Stomach (tissue), 9 donors: ENCODE measurements around the gene SLC25A13. TPM values are rescaled to one million over a fixed set of nuclear protein-coding genes. Genes with fewer than 3 reads are reported as not detected.

ENCODE experiments used
- DNase-seq, 2 donors: peaks; one replicate each; pipeline versions ENCODE4 v3.0.0 to v3.0.0-alpha.2; 2013 to 2019
- H3K27ac ChIP-seq, 5 donors: fragments of 200-600 bp in 4 of 5; sonication (generic) in 4 of 5; one replicate each; pipeline ENCODE4 v1.5.1; 2013 to 2019; ENCODE audit warnings: mild to moderate bottlenecking in 1 of 5, moderate library complexity in 1 of 5
- H3K27me3 ChIP-seq, 3 donors: fragments of 200-600 bp; sonication (generic); one replicate each; pipeline ENCODE4 v1.5.1; 2017 to 2019; ENCODE audit warnings: mixed run types in 1 of 3
- H3K36me3 ChIP-seq, 4 donors: fragments of 200-600 bp; sonication (generic); 1 replicate in 3 of 4; 2 replicates in 1 of 4; pipeline ENCODE4 v1.5.1; 2016 to 2019
- H3K4me1 ChIP-seq, 4 donors: fragments of 200-600 bp; sonication (generic); one replicate each; pipeline ENCODE4 v1.5.1; 2016 to 2019
- H3K4me3 ChIP-seq, 4 donors: fragments of 200-600 bp; sonication (generic) in 3 of 4; one replicate each; pipeline ENCODE4 v1.5.1; 2016 to 2019; ENCODE audit warnings: mild to moderate bottlenecking in 1 of 4
- H3K9me3 ChIP-seq, 4 donors: fragments of 200-600 bp; sonication (generic); one replicate each; pipeline ENCODE4 v1.5.1; 2016 to 2019
- CTCF ChIP-seq, 7 experiments: fragments of 450-650 bp in 4 of 7; fragments of 200-600 bp in 3 of 7; sonication (generic) in 3 of 7; IDR thresholded peaks; one replicate each; pipeline ENCODE4 v1.5.1; 2016 to 2019; ENCODE audit warnings: antibody characterized with exemption in 7 of 7, control low read depth in 2 of 7, mild to moderate bottlenecking in 1 of 7
- EP300 ChIP-seq: sonication (generic); formaldehyde crosslinking; IDR thresholded peaks from one replicate; pipeline ENCODE4 v1.6.1; 2017; ENCODE audit warnings: antibody characterized with exemption
- POLR2A ChIP-seq, 4 donors: fragments of 450-650 bp; IDR thresholded peaks; one replicate each; pipeline ENCODE4 v1.6.1; 2016; ENCODE audit warnings: antibody characterized with exemption in 4 of 4, control low read depth in 2 of 4, mild to moderate bottlenecking in 1 of 4, moderate library complexity in 1 of 4
- POLR2AphosphoS5 ChIP-seq, 3 donors: sonication (generic); formaldehyde crosslinking; IDR thresholded peaks; one replicate each; pipeline ENCODE4 v1.6.1; 2016; ENCODE audit warnings: antibody characterized with exemption in 3 of 3
- WGBS, 5 donors: extraction: QIAGEN DNeasy Blood & Tissue Kit in 3 of 5; methylation state at CpG; one replicate each; pipeline versions ENCODE4 v1.1.5 to v1.1.7; 2013 to 2018; 5-methylcytosine and 5-hydroxymethylcytosine counted together
- intact Hi-C: fragments of 100-400 bp; cut with DNase I; formaldehyde crosslinking; loops from one replicate; pipeline ENCODE4 v1.15.1; 2023; ENCODE audit warnings: low total_unique reads
- polyA plus RNA-seq, 3 donors: library from polyadenylated mRNA; stranded (reverse); fragments of 200-250 nt; gene quantifications; one replicate each; pipeline ENCODE4 v1.2.3, GENCODE V29; 2013
- total RNA-seq, 5 donors: library from RNA; depleted of rRNA; stranded (reverse); fragments of >200 nt; gene quantifications; one replicate each; pipeline versions ENCODE4 v1.1.0 to v1.2.3, GENCODE V29; 2014 to 2016
- donor health status: healthy with polysubstance abuse.
- donor health status: Bipolar disorder and iron deficiency.
- donor health status: healthy.

SLC25A13 gene
- total and polyA plus RNA-seq, 8 donors: 4.1 to 72.0 (median 12.0) TPM

GRCh38 chr7:96177353-96177752, 144.5 kb downstream of the SLC25A13 start:
- no peaks in the 10 kb centered on the region for H3K9me3 ChIP-seq
- no peak overlapping the region for H3K4me3 ChIP-seq
- WGBS, 5 donors: 90 to 96% (median 91%) methylated on average over 3 of the region's 3 CpGs
- H3K36me3 ChIP-seq: peaks cover 1 to 63% (median 54%) of the 10 kb centered on the region in 4 donors
- H3K27me3 ChIP-seq: no peaks in the 10 kb centered on the region
- no peak for DNase-seq
- intact Hi-C loops: no loop called here
- TF ChIP-seq POLR2AphosphoS5 (IDR thresholded peaks at IDR 0.05): no peak
- no peak for TF ChIP-seq EP300
- no peak for TF ChIP-seq POLR2A (IDR thresholded peaks at IDR 0.05)
- TF ChIP-seq CTCF (IDR thresholded peaks at IDR 0.05): no peak
- no peak overlapping the region for H3K27ac ChIP-seq
- H3K4me1 ChIP-seq: peaks cover 0 to 6% (median 0%) of the 10 kb centered on the region in 4 donors

- TF ChIP-seq POLR2A (IDR thresholded peaks at IDR 0.05) (no peak), POLR2AphosphoS5 (IDR thresholded peaks at IDR 0.05) (no peak), EP300 (no peak), CTCF (IDR thresholded peaks at IDR 0.05) (no peak)
- no peaks in the 10 kb centered on the region for H3K9me3 ChIP-seq
- no peaks in the 10 kb centered on the region for H3K27me3 ChIP-seq
- intact Hi-C loops: no loop called here
- no peak for DNase-seq
- WGBS, 5 donors: 53 to 77% (median 58%) methylated on average over 4 of the region's 4 CpGs
- no peak overlapping the region for H3K27ac ChIP-seq
- peaks cover 0 to 76% (median 53%) of the 10 kb centered on the region in 4 donors for H3K36me3 ChIP-seq
- H3K4me3 ChIP-seq: no peak overlapping the region
- H3K4me1 ChIP-seq: peaks cover 0 to 10% (median 6%) of the 10 kb centered on the region in 4 donors
Measured at GRCh38 chr7:96174812-96175211, 147.1 kb downstream of the SLC25A13 start.

GRCh38 chr7:96173781-96174180, 148.1 kb downstream of the SLC25A13 start:
- no peak overlapping the region for H3K27ac ChIP-seq
- no peak for DNase-seq
- no peak for TF ChIP-seq POLR2A (IDR thresholded peaks at IDR 0.05)
- no peak for TF ChIP-seq EP300
- no peak for TF ChIP-seq CTCF (IDR thresholded peaks at IDR 0.05)
- no peak for TF ChIP-seq POLR2AphosphoS5 (IDR thresholded peaks at IDR 0.05)
- H3K36me3 ChIP-seq: peaks cover 0 to 78% (median 58%) of the 10 kb centered on the region in 4 donors
- H3K27me3 ChIP-seq: no peaks in the 10 kb centered on the region
- H3K4me3 ChIP-seq: no peak overlapping the region
- H3K4me1 ChIP-seq: peaks cover 0 to 21% (median 13%) of the 10 kb centered on the region in 4 donors
- no peaks in the 10 kb centered on the region for H3K9me3 ChIP-seq
- intact Hi-C loops: no loop called here
- WGBS, 5 donors: 90 to 97% (median 91%) methylated on average over 3 of the region's 3 CpGs

GRCh38 chr7:96169439-96169838, 152.5 kb downstream of the SLC25A13 start:
- WGBS, 5 donors: 26 to 61% (median 29%) methylated on average over 5 of the region's 5 CpGs
- H3K27me3 ChIP-seq: no peaks in the 10 kb centered on the region
- TF ChIP-seq CTCF (IDR thresholded peaks at IDR 0.05): no peak
- peak in 2 of 3 donors; percentile 12 to 20 for TF ChIP-seq POLR2AphosphoS5 (IDR thresholded peaks at IDR 0.05)
- H3K4me1 ChIP-seq: peaks cover 0 to 25% (median 13%) of the 10 kb centered on the region in 4 donors
- H3K27ac ChIP-seq: peak overlapping the region in 2 of 5 donors; percentile 4 to 32
- DNase-seq: peak; percentile 27 to 38
- no peaks in the 10 kb centered on the region for H3K9me3 ChIP-seq
- peaks cover 3 to 59% (median 52%) of the 10 kb centered on the region in 4 donors for H3K36me3 ChIP-seq
- intact Hi-C loops: no loop called here
- H3K4me3 ChIP-seq: no peak overlapping the region
